ENCODE data around the gene SSBP3.

Gene SSBP3

DNA sequence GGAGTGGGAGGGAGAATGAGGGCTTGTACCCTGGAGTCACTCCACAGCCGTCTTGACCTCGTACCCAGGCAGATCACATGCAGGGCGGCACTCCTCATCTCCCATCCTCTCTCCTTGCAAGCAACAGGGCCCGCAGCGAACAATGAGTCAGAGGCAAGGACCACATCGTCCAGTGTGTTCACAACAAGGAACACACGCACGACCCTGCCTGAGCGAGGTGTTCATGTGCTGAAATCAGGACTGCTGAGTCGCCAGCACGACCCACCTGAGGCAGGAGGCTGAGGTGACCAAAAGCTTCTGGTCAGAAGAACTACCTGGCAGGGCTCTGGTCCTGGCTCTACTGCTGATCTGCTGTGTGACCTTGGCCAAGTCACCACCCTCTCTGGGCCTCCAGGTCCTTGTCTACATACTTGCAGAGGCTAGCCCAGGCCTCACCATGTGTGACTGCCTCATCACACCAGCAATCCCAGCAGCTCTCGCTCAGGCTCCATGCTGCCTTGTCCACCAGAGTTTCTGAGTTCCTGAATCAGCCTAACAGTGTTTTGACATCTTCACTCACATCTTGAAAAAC is 78.0 kb downstream of the SSBP3 start:
- no peak for DNase-seq

GRCh38 chr1:54327386-54328065 is 78.7 kb downstream of the SSBP3 start:
- no peak for DNase-seq

- no peak for DNase-seq
These were observed 79.4 kb downstream of the SSBP3 start for GRCh38 chr1:54326543-54327385.

- DNase-seq = no peak
These were observed 80.3 kb downstream of the SSBP3 start for GRCh38 chr1:54325703-54326461.

DNA sequence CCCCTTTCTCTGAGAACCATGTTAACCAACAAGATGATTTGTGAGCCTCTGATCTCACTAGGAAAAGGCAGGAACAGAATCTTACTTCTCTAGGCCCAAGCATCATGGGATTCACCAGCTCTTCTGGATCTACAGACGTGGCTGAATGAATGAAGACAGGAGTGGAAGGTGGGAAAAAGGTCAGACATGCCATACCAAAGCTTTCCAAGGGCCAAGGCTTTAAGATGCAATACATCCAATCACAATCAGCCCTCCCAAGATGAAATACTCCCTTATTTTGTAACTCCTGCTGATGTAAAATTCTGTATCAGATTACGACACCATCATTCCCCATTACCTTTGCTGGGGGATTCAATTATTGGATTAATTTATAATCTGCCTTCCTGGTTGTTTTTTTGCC is 80.9 kb downstream of the SSBP3 start:
- DNase-seq = no peak

- DNase-seq = no peak
These were observed 81.7 kb downstream of the SSBP3 start for GRCh38 chr1:54324251-54325140.

- no peak for DNase-seq
These were observed 82.3 kb downstream of the SSBP3 start for GRCh38 chr1:54323921-54324250.

DNA sequence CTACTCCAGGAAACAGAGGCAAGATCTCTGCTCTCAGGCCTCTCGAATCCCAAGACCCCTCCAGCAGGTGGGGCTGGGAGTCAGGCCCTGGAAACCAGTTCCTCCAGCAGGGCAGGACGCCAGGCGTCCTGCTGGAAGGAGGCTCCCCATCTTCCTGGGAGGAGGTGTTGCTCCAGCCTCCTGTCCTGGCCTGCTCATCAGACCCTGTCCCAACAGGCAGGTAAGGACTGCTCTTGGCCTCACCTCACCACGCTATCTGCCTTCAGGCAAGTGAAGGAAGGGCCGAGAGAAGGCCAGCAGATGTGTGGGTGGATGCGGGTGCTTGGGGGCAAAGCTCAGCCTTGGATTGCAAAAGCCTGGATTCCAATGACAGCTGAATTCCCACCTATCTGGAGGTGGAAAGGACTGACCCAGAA is 82.9 kb downstream of the SSBP3 start:
- DNase-seq = no peak

- DNase-seq = no peak
These were observed 87.9 kb downstream of the SSBP3 start for GRCh38 chr1:54318246-54318814.

GRCh38 chr1:54317084-54317483 is 89.1 kb downstream of the SSBP3 start:
- DNase-seq = no peak

DNA sequence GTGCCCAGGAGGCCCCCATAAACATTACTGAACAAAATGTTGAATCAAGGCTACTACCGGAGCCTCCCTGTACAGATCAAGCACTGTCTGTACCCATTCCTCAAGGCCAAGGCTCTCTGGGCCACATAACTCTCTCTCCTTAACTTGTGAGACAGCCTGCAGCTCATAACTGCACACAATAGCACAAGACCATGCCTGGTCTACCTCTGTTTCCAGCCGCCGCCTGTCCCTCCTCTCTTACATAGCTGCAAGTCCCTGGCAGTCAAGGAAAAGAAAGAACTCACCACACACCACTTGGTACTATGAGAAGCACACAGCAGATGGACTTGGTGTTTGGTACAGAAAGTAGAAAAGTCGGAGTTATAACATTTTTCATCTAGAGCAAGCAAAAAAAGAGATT is 91.1 kb downstream of the SSBP3 start:
- no peak for DNase-seq

DNA sequence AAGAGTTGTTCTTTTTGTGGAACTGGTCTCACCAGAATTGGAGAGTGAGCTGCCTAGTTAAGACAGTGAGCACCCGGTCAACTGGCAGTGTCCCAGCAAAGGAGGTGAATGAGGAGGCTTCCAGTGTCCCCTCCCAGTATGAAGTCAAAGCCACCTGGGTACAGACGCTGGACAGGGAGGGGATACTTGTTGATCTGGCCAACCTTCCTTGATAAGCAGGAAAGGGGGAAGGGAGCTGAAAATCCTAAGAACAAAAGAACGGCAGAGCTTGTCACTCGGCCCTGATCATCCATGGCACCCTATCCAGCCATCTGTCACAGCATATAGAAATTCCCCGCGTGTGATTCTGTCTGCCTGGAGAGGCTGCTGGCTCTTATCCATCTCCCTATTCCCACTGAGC is 91.5 kb downstream of the SSBP3 start:
- no peak for DNase-seq

DNA sequence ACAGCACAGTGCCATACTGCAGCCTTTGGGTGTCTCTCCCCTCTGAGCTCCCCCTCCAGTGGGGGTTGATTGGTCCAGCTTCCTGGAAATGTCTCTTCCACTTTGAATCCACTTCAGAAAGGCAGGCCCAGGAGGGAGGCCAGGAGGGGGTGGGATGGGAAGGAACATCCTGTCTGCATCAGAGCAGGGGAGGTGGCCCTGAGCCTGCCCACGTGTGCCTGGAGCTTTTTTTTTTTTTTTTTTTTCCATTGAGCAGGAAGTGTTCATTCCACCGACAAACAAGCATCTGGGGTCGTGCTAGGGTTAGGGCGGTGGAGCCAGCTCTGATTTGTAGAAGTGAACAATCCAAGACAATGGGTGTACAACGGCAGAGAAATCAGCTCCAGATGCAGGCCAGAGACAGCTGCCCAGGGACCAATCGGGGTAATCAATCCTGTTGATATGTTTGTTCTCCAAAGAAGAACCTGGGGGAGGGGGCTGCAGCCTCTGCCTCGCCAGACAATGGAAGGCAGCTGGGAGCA is 93.3 kb downstream of the SSBP3 start:
- no peak for DNase-seq

DNA sequence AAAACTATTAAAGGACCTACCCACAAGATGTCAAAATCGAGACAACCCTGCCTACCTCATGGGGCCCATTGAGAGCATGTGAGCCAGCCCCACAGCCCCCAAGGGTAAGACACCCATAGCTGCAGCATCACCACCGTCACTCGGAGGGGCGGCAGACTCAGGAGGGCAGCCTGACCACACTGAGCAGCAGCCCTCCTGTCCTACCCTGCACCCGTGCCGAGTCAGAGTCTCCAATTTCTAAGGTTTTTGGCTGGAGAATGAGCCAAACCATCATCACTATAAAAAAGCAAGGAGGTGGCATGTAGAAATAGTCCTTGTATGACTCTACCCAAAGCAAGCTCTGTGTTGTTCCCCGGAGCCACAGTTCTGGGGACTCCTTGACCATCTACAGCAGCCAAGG is 94.7 kb downstream of the SSBP3 start:
- DNase-seq = no peak

DNA sequence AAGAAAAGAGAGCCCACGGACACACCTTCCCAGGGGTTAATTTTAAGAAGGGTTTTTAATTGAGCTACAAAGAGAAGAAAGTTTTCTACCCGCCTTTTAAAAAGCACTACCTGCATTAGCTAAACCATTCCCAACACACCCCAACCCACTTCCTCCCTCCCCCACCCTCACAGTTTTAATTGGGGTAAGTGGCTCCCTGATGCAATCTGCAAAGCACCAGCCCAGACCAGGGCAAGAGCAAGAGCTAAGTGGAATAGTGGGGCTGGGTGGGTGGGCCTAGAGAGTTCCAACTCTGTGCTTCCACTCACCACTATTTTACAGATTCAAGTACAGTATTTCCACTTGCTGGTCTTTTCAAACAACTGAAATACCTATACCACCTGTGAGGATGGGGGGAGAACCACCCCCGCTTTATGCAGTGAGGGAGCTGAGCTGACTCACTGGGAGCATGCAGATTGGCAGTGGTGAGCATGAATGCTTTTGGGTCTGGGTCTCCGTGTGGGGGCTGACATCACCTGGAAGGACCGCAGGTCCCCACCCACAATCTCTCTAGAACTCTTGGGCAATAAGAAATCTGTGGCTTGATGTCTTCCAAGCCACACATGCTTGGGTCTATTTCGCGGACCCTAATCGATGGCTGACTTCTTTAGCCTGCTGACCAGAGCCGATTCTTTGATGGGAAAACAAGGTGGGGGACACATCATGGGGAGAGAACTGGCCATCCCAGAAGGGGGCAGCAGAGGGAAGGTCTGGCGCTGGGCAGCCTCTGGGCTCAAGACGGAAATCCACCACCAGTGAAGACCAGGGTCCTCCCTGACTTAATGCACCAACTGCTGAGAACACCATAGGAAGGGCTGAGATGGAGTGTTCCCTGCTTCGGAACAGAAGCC is 95.5 kb downstream of the SSBP3 start:
- DNase-seq = no peak

DNA sequence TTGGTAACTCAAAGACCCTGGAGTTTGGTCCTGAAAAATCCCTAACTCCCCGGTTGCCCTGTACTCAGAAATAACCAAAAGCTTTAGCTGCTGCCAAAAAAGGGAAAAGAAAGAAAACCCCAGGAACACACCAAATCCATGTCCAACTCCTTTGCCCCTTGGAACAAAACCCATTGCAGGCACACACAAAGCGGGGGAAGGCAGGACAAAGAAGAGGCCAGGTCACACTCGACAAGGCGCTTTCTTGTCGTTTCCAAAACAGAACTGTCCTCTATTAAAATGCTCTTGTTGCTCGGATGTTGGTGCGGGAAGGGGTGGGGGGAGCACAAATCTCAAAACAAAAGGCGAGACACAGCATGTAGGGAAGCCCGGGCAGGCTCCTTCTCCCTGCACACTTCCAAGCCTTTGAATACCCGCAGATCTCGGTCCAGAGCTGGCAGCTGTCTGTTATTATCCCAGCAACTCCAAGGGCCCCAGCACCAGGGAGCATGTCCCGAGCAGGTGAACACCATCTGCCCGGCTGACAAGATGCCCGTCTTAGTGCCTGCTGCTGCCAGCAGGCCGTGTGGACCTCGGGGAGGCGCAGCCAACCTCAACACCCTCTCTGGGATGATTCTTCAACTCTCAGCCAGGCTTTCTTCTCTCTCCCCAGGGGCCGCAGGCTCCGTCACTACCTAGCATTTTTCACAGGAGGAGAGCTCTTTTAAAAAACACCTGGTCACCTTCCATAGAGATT is 96.4 kb downstream of the SSBP3 start:
- no peak for DNase-seq

DNA sequence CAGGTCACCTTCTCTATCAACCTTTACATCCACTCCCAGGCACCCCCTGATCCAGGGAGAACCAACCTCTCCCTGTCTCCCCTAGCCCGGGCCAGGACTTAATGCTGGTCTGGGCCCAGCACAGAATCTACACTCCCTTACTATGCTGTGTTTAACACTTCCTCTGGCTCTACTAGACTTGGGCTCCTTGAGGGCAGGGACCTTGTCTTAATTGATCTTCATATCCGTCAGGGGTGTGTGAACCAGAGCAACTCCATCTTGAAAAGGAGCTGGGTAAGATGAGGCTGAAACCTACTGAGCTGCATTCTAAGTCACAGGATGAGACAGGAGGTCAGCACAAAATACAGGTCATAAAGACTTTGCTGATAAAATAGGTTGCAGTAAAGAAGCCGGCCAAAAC is 98.9 kb downstream of the SSBP3 start:
- DNase-seq = no peak

DNA sequence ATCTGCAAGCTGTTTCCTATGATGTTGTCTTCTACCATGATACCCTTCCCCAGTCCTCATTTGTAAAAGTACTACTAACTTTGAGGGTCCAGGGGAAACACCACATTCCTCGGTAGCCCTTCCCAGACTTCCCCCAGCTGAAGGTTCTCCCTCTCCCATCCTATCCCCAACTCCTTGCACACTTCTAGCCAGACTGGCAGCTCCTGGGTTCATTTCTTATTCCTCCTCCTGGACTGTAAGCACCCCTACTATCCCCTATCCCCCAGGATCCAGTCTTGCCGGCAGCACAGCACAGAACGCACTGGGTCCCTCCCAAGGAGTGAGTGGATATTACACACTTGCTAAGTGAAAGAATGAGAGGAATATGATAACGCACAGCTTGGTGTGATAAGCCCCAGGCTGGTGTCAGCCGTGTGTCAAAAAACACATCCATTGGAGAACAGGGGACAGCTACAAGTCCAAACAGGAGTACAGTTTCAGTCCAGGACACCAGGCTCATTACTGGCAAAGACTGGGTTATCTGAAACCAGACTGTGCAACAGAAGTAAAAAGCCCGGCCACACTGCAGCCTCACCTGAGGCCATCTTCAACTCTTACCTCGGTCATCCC is 100.2 kb downstream of the SSBP3 start:
- DNase-seq = no peak

- DNase-seq = no peak
These were observed 101.7 kb downstream of the SSBP3 start for GRCh38 chr1:54304518-54304917.

Data from GOT3 (cell line).